WTC11 (cell line): ENCODE measurements around the gene UQCC2.

Experiments used
- TF ChIP-seq, protein P1 (sequence below): fragments of 250-450 bp; sonication (Bioruptor Pico); IDR thresholded peaks from 2 replicates; pipeline ENCODE4 v1.9.0; 2021; ENCODE audit warnings: moderate library complexity, mild to moderate bottlenecking, inconsistent platforms, borderline replicate concordance
- TF ChIP-seq, protein P2 (sequence below): fragments of 200-600 bp; IDR thresholded peaks from 2 replicates; pipeline ENCODE4 v1.8.0; 2022; ENCODE audit warnings: antibody characterized with exemption

DNA sequence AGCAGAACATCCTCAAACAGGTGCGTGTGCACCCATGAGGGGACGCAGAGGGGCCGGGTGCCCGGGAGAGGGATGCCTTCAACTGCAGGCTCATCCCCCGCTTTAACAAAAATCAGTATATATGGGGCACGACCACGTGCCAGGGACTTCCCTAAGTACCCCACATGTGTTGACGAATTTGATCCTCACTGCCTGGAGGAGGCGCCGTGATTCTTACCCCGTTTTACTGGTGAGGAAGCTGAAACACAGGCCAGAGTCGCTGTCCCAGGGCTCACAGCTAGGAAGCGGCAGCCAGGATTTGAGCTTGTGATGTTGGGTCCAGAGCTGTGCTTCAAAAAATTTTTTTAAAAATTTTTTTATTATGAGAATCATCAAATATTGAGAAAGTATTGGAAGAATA lies 45.5 kb downstream of the UQCC2 start:
- TF ChIP-seq, protein P1, sequence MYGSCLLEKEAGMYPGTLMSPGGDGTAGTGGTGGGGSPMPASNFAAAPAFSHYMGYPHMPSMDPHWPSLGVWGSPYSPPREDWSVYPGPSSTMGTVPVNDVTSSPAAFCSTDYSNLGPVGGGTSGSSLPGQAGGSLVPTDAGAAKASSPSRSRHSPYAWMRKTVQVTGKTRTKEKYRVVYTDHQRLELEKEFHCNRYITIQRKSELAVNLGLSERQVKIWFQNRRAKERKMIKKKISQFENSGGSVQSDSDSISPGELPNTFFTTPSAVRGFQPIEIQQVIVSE (CRISPR knock-in tag), result no peak
- TF ChIP-seq, protein P2, sequence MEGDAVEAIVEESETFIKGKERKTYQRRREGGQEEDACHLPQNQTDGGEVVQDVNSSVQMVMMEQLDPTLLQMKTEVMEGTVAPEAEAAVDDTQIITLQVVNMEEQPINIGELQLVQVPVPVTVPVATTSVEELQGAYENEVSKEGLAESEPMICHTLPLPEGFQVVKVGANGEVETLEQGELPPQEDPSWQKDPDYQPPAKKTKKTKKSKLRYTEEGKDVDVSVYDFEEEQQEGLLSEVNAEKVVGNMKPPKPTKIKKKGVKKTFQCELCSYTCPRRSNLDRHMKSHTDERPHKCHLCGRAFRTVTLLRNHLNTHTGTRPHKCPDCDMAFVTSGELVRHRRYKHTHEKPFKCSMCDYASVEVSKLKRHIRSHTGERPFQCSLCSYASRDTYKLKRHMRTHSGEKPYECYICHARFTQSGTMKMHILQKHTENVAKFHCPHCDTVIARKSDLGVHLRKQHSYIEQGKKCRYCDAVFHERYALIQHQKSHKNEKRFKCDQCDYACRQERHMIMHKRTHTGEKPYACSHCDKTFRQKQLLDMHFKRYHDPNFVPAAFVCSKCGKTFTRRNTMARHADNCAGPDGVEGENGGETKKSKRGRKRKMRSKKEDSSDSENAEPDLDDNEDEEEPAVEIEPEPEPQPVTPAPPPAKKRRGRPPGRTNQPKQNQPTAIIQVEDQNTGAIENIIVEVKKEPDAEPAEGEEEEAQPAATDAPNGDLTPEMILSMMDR, result no peak
